Transverse colon (tissue), 4 donors: Measurements from ENCODE around the gene BACE2.

Experiments used
- CTCF ChIP-seq, 5 experiments: fragments of 200-600 bp in 3 of 5; fragments of 450-650 bp in 2 of 5; sonication (generic) in 3 of 5; IDR thresholded peaks; 1 replicate in 2 of 5; 2 replicates in 3 of 5; pipeline ENCODE4 v1.5.1; 2016 to 2017; ENCODE audit warnings: antibody characterized with exemption in 5 of 5, inconsistent platforms in 3 of 5, mild to moderate bottlenecking in 2 of 5, moderate library complexity in 1 of 5
- POLR2AphosphoS5 ChIP-seq, 3 donors: sonication (generic); formaldehyde crosslinking; IDR thresholded peaks; one replicate each; pipeline ENCODE4 v1.6.1; 2016; ENCODE audit warnings: antibody characterized with exemption in 3 of 3

DNA sequence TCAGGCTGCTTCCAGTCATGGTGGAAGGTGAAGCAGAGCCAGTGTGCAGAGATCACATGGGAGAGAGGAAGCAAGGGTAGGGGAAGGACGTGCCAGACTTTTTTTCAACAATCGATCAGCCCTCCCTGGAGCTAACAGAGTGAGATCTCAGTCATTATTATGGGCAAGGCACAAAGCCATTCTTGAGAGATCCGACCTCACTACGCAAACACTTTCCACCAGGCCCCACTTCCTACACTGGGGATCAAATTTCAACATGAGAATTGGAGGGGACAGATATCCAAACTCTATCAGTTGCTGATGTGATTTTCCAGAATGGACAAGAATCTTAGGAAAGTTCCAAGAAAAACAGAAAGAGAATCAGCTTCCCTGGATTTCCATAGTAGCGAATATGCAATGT lies 60.5 kb downstream of the BACE2 start:
- TF ChIP-seq POLR2AphosphoS5 (IDR thresholded peaks at IDR 0.05) (no peak), CTCF (IDR thresholded peaks at IDR 0.05) (no peak)
